ENCODE measurements around the gene STUB1. TPM values are rescaled to one million over a fixed set of nuclear protein-coding genes. Genes with fewer than 3 reads are reported as not detected.
A peak's percentile ranks its signal among the peaks of the same experiment; 100 is the strongest.

STUB1 gene
- total and polyA plus RNA-seq, 10 of the 15 experiments (the other 5 are each of a cell fraction or from before 2014, with no cell fraction given), result 4.2 to 136 (median 67.1) TPM

GRCh38 chr16:684071-684794 lies 4.0 kb downstream of the STUB1 start, which contains the start of gene JMJD8 (continued):
- TF ChIP-seq GATAD2B (conservative IDR thresholded peaks at IDR 0.05; ENCODE audit: low read depth) (peak; percentile 52; the same call in 1 of the 2 replicates), ASH2L (IDR thresholded peaks at IDR 0.05; ENCODE audit: borderline replicate concordance, low read depth) (no peak), IRF4 (IDR thresholded peaks at IDR 0.05; ENCODE audit: low read depth, low read length) (no peak), BHLHE40 (IDR thresholded peaks at IDR 0.05; ENCODE audit: borderline replicate concordance in 1 of 2, low read depth in 2 of 2, low read length in 1 of 2) (peak; percentile 47 to 91; a peak in 3 of 4 replicates), ZNF592 (IDR thresholded peaks at IDR 0.05) (no peak), TARDBP (IDR thresholded peaks at IDR 0.05; ENCODE audit: borderline replicate concordance) (0 out of 2 replicates have a peak, but pooled peaks have one; percentile 13), MAX (IDR thresholded peaks at IDR 0.05; ENCODE audit: low read depth, low read length) (peak; percentile 90), TCF3 (IDR thresholded peaks at IDR 0.05; ENCODE audit: borderline replicate concordance, insufficient read depth, low read depth, low read length) (peak; percentile 26; the same call in 1 of the 2 replicates), HDGF (IDR thresholded peaks at IDR 0.05) (peak; percentile 31; the same call in 1 of the 2 replicates), PAX8 (IDR thresholded peaks at IDR 0.05) (no peak), FOS (IDR thresholded peaks at IDR 0.05; ENCODE audit: borderline replicate concordance, extremely low read depth, insufficient read length) (no peak), REST (IDR thresholded peaks at IDR 0.05; ENCODE audit: low read depth, low read length) (no peak), RFX5 (IDR thresholded peaks at IDR 0.05; ENCODE audit: low read depth, low read length) (0 out of 2 replicates have a peak, but pooled peaks have one; percentile 26), CBX3 (IDR thresholded peaks at IDR 0.05; ENCODE audit: borderline replicate concordance, low read depth) (no peak), HDAC6 (IDR thresholded peaks at IDR 0.05; ENCODE audit: unreplicated experiment) (peak; percentile 58), PKNOX1 (IDR thresholded peaks at IDR 0.05) (peak; percentile 64; the same call in 1 of the 2 replicates), TAF1 (IDR thresholded peaks at IDR 0.05; ENCODE audit: borderline replicate concordance, low read depth, low read length) (peak; percentile 90)
